ENCODE results near the gene LVRN. TPM values are rescaled to one million over a fixed set of nuclear protein-coding genes. Genes with fewer than 3 reads are reported as not detected.

The LVRN gene
- total RNA-seq, 4 donors from 2014 or later, result 0.55 to 3.0 (median 1.7) TPM

GRCh38 chr5:115934388-115934974 is 27.8 kb upstream of the LVRN start:
- TF ChIP-seq POLR2A (IDR thresholded peaks at IDR 0.05), result no peak
- TF ChIP-seq, protein P1, sequence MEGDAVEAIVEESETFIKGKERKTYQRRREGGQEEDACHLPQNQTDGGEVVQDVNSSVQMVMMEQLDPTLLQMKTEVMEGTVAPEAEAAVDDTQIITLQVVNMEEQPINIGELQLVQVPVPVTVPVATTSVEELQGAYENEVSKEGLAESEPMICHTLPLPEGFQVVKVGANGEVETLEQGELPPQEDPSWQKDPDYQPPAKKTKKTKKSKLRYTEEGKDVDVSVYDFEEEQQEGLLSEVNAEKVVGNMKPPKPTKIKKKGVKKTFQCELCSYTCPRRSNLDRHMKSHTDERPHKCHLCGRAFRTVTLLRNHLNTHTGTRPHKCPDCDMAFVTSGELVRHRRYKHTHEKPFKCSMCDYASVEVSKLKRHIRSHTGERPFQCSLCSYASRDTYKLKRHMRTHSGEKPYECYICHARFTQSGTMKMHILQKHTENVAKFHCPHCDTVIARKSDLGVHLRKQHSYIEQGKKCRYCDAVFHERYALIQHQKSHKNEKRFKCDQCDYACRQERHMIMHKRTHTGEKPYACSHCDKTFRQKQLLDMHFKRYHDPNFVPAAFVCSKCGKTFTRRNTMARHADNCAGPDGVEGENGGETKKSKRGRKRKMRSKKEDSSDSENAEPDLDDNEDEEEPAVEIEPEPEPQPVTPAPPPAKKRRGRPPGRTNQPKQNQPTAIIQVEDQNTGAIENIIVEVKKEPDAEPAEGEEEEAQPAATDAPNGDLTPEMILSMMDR (IDR thresholded peaks at IDR 0.05), result no peak
- 86 to 91% methylated on average over 10 of the region's 10 CpGs for WGBS, 2 donors
- H3K4me3 ChIP-seq (ENCODE audit: low read depth, poor library complexity, severe bottlenecking), result no peak overlapping the region
- intact Hi-C loops (cut with DNase I; ENCODE audit: low total_unique reads), result no loop called here
- DNase-seq (ENCODE audit: low spot score in 2 of 2), result no peak

DNA sequence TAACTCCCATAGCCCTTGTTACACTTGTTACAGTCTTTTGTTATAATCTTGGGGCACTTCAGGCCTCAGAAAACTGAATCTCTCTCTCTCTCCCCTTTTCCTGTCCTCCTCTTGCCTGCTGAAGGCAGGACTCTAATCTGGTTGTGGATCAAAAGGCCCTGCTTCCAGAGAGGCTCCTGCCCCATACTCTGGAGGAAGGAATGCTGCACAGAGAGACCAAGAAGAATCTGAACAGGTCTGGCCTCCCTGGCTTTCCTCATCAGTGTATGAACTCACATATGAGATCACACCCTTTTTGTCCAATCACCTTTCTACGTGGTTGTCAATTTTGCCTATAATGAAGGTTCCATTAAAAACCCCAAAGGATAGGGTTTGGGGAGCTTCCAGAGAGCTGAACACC is 26.2 kb upstream of the LVRN start:
- WGBS, 2 donors, result 85 to 86% methylated on average over 1 of the region's 1 CpG
- TF ChIP-seq POLR2A (IDR thresholded peaks at IDR 0.05), result no peak
- TF ChIP-seq, protein P1 (IDR thresholded peaks at IDR 0.05), result no peak
- H3K4me3 ChIP-seq (ENCODE audit: low read depth, poor library complexity, severe bottlenecking), result no peak overlapping the region
- intact Hi-C loops (cut with DNase I; ENCODE audit: low total_unique reads), result no loop called here
- no peak for DNase-seq (ENCODE audit: low spot score in 2 of 2)

GRCh38 chr5:115939059-115939458 is 23.2 kb upstream of the LVRN start:
- intact Hi-C loops (cut with DNase I; ENCODE audit: low total_unique reads), result no loop called here
- DNase-seq (ENCODE audit: low spot score in 2 of 2), result no peak
- H3K4me3 ChIP-seq (ENCODE audit: low read depth, poor library complexity, severe bottlenecking), result no peak overlapping the region
- WGBS, 2 donors, result 56 to 58% methylated on average over 4 of the region's 4 CpGs
- no peak for TF ChIP-seq POLR2A (IDR thresholded peaks at IDR 0.05)
- TF ChIP-seq, protein P1 (IDR thresholded peaks at IDR 0.05), result no peak

GRCh38 chr5:115940080-115940810 is 22.0 kb upstream of the LVRN start:
- 73 to 80% methylated on average over 3 of the region's 4 CpGs for WGBS, 2 donors
- DNase-seq (ENCODE audit: low spot score in 2 of 2), result no peak
- no peak for TF ChIP-seq POLR2A (IDR thresholded peaks at IDR 0.05)
- TF ChIP-seq, protein P1 (IDR thresholded peaks at IDR 0.05), result no peak
- intact Hi-C loops (cut with DNase I; ENCODE audit: low total_unique reads), result no loop called here
- H3K4me3 ChIP-seq (ENCODE audit: low read depth, poor library complexity, severe bottlenecking), result no peak overlapping the region

DNA sequence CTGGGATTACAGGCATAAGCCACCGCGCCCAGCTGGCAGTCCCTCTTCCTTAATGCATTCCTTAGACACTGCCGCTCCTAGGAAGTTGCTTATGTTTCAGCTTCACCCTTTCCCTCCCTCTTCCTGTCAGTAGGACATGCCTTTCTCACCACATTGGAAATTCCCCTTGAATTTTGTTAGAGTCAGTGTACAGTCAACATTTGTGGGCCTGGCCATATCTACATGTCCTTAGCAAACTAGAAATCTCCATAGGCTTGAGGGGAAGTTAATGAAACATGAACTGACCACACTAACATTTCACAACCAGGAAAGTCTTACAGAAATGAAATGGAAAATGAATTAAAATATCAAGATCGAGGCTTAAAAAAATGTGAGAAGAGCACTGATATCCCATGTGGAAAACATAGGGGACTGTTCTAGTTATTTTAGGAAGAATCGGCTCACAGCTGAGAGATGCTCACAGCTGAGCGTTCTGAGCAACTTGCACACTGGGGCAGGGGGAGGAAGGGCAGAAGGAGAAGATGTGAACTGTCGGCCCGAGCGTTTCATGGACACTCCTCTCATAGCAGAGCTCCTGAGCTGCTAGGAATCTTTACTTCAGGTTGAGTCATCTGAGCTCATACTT is 21.1 kb upstream of the LVRN start:
- DNase-seq (ENCODE audit: low spot score in 2 of 2), result no peak
- no peak for TF ChIP-seq POLR2A (IDR thresholded peaks at IDR 0.05)
- TF ChIP-seq, protein P1 (IDR thresholded peaks at IDR 0.05), result no peak
- intact Hi-C loops (cut with DNase I; ENCODE audit: low total_unique reads), result no loop called here
- WGBS, 2 donors, result 60 to 65% methylated on average over 9 of the region's 9 CpGs
- H3K4me3 ChIP-seq (ENCODE audit: low read depth, poor library complexity, severe bottlenecking), result no peak overlapping the region
